ENCODE measurements around the gene UBE2D2.

- TF ChIP-seq CTCF (IDR thresholded peaks at IDR 0.05): no peak
- no peak for TF ChIP-seq POLR2A (IDR thresholded peaks at IDR 0.05)
Measured at GRCh38 chr5:139575751-139576150, 14.6 kb downstream of the UBE2D2 start.
